Heart left ventricle (tissue), 16 donors: ENCODE results near the gene CCDC92. TPM values are rescaled to one million over a fixed set of nuclear protein-coding genes. Genes with fewer than 3 reads are reported as not detected.

ENCODE experiments used
- ATAC-seq, 4 donors: fragments of 200-7000 bp; cut with Tn5 transposase; one replicate each; pipeline ENCODE4 v1.9.1; 2020 to 2022; ENCODE audit warnings: moderate library complexity in 4 of 4, mild to moderate bottlenecking in 3 of 4, moderate number of reproducible peaks in 1 of 4
- DNase-seq, 5 donors: peaks; one replicate each; pipeline ENCODE4 v3.0.0-alpha.2; 2020
- H3K27ac ChIP-seq, 12 donors: fragments of 200-600 bp; sonication (generic) in 4 of 12; one replicate each; pipeline versions ENCODE4 v1.5.0 to v1.8.0; 2016 to 2022; ENCODE audit warnings: mild to moderate bottlenecking in 2 of 12
- H3K27me3 ChIP-seq, 9 donors: fragments of 200-600 bp; sonication (generic) in 2 of 9; one replicate each; pipeline versions ENCODE4 v1.5.1 to v1.8.0; 2016 to 2022; ENCODE audit warnings: mild to moderate bottlenecking in 3 of 9
- H3K36me3 ChIP-seq, 9 donors: fragments of 200-600 bp; sonication (generic) in 2 of 9; one replicate each; pipeline versions ENCODE4 v1.5.0 to v1.8.0; 2018 to 2022; ENCODE audit warnings: mild to moderate bottlenecking in 2 of 9
- H3K4me1 ChIP-seq, 12 donors: fragments of 200-600 bp; sonication (generic) in 4 of 12; one replicate each; pipeline versions ENCODE4 v1.5.0 to v1.8.0; 2016 to 2022; ENCODE audit warnings: mild to moderate bottlenecking in 3 of 12
- H3K4me3 ChIP-seq, 12 donors: fragments of 200-600 bp; sonication (generic) in 4 of 12; one replicate each; pipeline versions ENCODE4 v1.5.0 to v1.8.0; 2017 to 2022; ENCODE audit warnings: mild to moderate bottlenecking in 9 of 12, moderate library complexity in 4 of 12
- H3K9me3 ChIP-seq, 12 donors: fragments of 200-600 bp; sonication (generic) in 4 of 12; one replicate each; pipeline versions ENCODE4 v1.5.0 to v1.8.0; 2016 to 2022; ENCODE audit warnings: mild to moderate bottlenecking in 1 of 12
- CTCF ChIP-seq, 12 donors: fragments of 200-600 bp; sonication (generic) in 4 of 12; IDR thresholded peaks; one replicate each; pipeline versions ENCODE4 v1.5.0 to v1.8.0; 2018 to 2022; ENCODE audit warnings: antibody characterized with exemption in 12 of 12, mild to moderate bottlenecking in 5 of 12
- POLR2A ChIP-seq, 2 donors: fragments of 450-650 bp; IDR thresholded peaks; one replicate each; pipeline ENCODE4 v1.6.1; 2017; ENCODE audit warnings: antibody characterized with exemption in 2 of 2, mild to moderate bottlenecking in 2 of 2, moderate library complexity in 2 of 2
- WGBS, 4 donors: extraction: QIAGEN DNeasy Blood & Tissue Kit in 2 of 4; methylation state at CpG; one replicate each; pipeline versions ENCODE4 v1.1.5 to v1.1.7; 2013 to 2018; 5-methylcytosine and 5-hydroxymethylcytosine counted together
- intact Hi-C, 10 donors: fragments of 100-400 bp; cut with DNase I; formaldehyde crosslinking; loops; one replicate each; pipeline versions ENCODE4 v1.11.1 to v1.14.2; 2022
- polyA plus RNA-seq, 2 donors: library from polyadenylated mRNA; stranded (reverse); fragments of 200-250 nt; gene quantifications; one replicate each; pipeline ENCODE4 v1.2.3, GENCODE V29; 2013
- total RNA-seq, 9 donors: library from RNA; depleted of rRNA in 2 of 9; stranded (reverse); fragments of >200 nt in 2 of 9; fragmentation: NEBNext Ultra II Directional in 3 of 9; extraction: Animal tissue kit (Norgen Biotek cat#: 25700) in 3 of 9; gene quantifications; one replicate each; pipeline versions ENCODE4 v1.1.0 to v1.2.4, GENCODE V29; 2016 to 2023
- donor health status: ischemic (EF 13 %, LVEDD 7.1; RV severe dilation, severe dysfunction).
- donor health status: healthy with polysubstance abuse.
- donor health status: DM: no; HTN: yes; CAD: no.
- donor health status: DM: no; HTN: no; CAD: no.
- donor health status: ischemic (EF 25% LVEDD 6.9; RV normal size, moderate dysfunction).
- donor health status: ischemic (EF 25% LVEDD 5.7; RV mildly dilated, moderate dysfunction).
- donor health status: healthy.
- donor health status: DM: yes; HTN: yes; CAD: no.
- donor health status: ischemic (EF 35%, LVEDD 5.7; RV mildly dilated, moderate dysfunction).
- donor health status: nonischemic (EF 11% LVEDD 7.7; RV severe dilation, severe dysfunction).
- donor health status: DM: yes; HTN: yes; CAD: no.
- donor health status: PGD.
- donor health status: ischemic (EF 29% LVEDD 5.4; RV normal size, mild dysfunction).
- donor health status: nonischemic (EF 23%, LVEDD 6.1; RV moderate dilation, normal function).

Gene CCDC92
- total and polyA plus RNA-seq, 11 donors = 37.8 to 86.1 (median 58.1) TPM

GRCh38 chr12:123979566-123979965 lies 6.9 kb upstream of the CCDC92 start:
- no peak for ATAC-seq
- 95 to 98% (median 97%) methylated on average over 6 of the region's 6 CpGs for WGBS, 4 donors

GRCh38 chr12:123976227-123976826 lies 3.7 kb upstream of the CCDC92 start:
- no peaks in the 10 kb centered on the region for H3K27me3 ChIP-seq
- 83 to 91% (median 89%) methylated on average over 7 of the region's 7 CpGs for WGBS, 4 donors
- intact Hi-C loops = loop anchor here in 1 of 10 donors (10.0 kb wide), 1 partner anchor 322 kb away; no protein-coding TSS in a partner anchor

More at GRCh38 chr12:123979566-123979965, 6.9 kb upstream of the CCDC92 start:
- no peaks in the 10 kb centered on the region for H3K27me3 ChIP-seq
- H3K27ac ChIP-seq = no peak overlapping the region
- DNase-seq = no peak
- H3K36me3 ChIP-seq = peaks cover 0 to 47% (median 27%) of the 10 kb centered on the region in 9 donors
- H3K9me3 ChIP-seq = no peaks in the 10 kb centered on the region
- H3K4me1 ChIP-seq = peaks cover 0 to 39% (median 16%) of the 10 kb centered on the region in 12 donors
- no peak overlapping the region for H3K4me3 ChIP-seq
- no peak for TF ChIP-seq CTCF (IDR thresholded peaks at IDR 0.05)
- no peak for TF ChIP-seq POLR2A (IDR thresholded peaks at IDR 0.05)
- intact Hi-C loops = loop anchor here in 1 of 10 donors (10.0 kb wide), 1 partner anchor 325 kb away; no protein-coding TSS in a partner anchor

GRCh38 chr12:123973552-123974341 lies 1.1 kb upstream of the CCDC92 start:
- Histone ChIP-seq H3K27ac (peak overlapping the region; percentile 62 to 99 (median 89)), H3K36me3 (peaks cover 0 to 31% (median 24%) of the 10 kb centered on the region in 9 donors), H3K4me3 (peak overlapping the region; percentile 71 to 98 (median 90)), H3K4me1 (peaks cover 0 to 43% (median 21%) of the 10 kb centered on the region in 12 donors), H3K9me3 (no peaks in the 10 kb centered on the region), H3K27me3 (no peaks in the 10 kb centered on the region)
- 1 to 3% (median 1%) methylated on average over 51 to 69 of the region's 69 CpGs for WGBS, 4 donors
- intact Hi-C loops = loop anchor here in 1 of 10 donors (10.0 kb wide), 1 partner anchor 319 kb away; no protein-coding TSS in a partner anchor
- TF ChIP-seq POLR2A (IDR thresholded peaks at IDR 0.05) (peak in 1 of 2 donors; percentile 17), CTCF (IDR thresholded peaks at IDR 0.05) (no peak)
- ATAC-seq (peak in 2 of 4 donors; percentile 2), DNase-seq (peak; percentile 51 to 81 (median 61))

More at GRCh38 chr12:123976227-123976826, 3.7 kb upstream of the CCDC92 start:
- no peak for ATAC-seq
- Histone ChIP-seq H3K36me3 (peaks cover 0 to 40% (median 24%) of the 10 kb centered on the region in 9 donors), H3K27ac (no peak overlapping the region), H3K4me1 (peaks cover 0 to 25% (median 14%) of the 10 kb centered on the region in 12 donors), H3K9me3 (no peaks in the 10 kb centered on the region), H3K4me3 (no peak overlapping the region)
- TF ChIP-seq CTCF (IDR thresholded peaks at IDR 0.05) (no peak), POLR2A (IDR thresholded peaks at IDR 0.05) (no peak)
- no peak for DNase-seq
